ENCODE results near the gene ABCC1. TPM values are rescaled to one million over a fixed set of nuclear protein-coding genes. Genes with fewer than 3 reads are reported as not detected.
"Not testable (repeated sequence)": the region's sequence is repeated elsewhere in the genome, so short reads cannot be mapped to it uniquely, and the experiment has no call there.

The ABCC1 gene
- polyA plus RNA-seq, 3 donors, result 23.9 to 32.2 (median 31.8) TPM

DNA sequence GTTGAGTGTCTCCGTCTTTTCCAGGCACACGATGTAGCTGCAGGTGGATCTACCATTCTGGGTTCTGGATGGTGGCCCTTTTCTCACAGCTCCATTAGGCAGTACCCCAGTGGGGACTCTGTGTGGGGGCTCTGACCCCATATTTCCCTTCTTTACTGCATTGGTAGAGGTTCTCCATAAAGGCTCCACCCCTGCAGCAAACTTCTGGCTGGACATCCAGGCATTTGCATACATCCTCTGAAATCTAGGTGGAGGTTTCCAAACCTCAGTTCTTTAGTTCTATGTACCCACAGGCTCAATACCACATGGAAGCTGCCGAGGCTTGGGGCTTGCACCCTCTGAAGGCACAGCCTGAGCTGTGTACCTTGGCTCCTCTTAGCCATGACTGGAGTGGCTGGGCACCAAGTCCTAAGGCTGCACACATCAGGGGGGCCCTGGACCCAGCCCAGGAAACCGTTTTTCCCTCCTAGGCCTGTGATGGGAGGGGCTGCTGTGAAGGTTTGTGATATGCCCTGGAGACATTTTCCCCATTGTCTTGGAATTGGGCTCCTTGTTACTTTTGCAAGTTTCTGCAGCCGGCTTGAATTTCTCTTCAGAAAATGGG, 14.0 kb downstream of the ABCC1 start:
- no peak for DNase-seq

DNA sequence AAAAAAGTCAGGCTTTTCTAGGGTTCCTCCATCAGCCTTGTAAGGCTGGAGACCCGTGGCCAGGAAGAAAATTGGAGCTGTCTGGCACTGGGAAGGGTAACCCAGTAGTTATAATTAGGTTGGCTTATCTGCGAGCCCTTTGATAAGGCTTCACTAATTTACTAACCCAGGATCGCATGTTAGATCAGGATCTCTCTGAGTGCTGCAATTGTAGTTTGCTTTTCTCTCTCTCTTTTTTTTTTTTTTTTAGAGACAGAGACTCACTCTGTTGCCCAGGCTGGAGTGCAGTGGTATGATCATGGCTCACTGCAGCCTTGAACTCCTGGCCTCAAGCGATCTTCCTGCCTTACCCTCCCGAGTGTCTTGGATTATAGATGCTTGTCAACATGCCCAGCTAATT, 17.0 kb downstream of the ABCC1 start:
- no peak for DNase-seq

DNA sequence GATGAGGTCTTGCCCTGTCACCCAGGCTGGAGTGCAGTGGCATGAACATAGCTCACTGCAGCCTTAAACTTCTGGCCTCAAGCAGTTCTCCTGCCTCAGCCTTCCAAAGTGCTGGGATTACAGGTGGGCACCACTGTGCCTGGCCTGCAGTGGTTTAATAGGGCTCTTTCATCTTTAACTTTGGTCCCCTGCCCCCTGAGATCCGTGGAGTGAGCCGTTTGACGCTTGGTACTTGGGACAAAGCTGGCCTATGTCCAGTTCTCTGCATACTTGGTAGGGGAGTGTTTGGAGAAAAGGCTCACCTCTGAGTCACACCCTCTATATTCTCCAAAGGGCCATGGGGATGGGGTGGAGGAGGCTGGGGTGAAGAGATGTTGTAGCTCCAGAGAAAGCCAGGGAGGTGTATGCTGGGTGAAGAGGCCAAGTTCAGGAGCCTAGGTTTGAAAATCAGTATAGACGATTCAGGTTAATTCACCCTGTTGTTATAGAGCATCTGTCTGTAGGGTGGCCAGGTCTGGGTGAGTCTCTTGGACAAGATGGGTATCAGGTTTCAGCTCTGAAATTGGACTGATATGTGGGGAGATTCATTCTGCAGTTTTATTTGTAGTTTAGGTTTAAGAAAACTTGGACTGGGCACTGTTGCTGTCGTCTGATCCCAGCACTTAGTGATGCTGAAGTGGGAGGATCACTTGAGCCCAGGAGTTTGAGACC, 17.6 kb downstream of the ABCC1 start:
- DNase-seq, result no peak

DNA sequence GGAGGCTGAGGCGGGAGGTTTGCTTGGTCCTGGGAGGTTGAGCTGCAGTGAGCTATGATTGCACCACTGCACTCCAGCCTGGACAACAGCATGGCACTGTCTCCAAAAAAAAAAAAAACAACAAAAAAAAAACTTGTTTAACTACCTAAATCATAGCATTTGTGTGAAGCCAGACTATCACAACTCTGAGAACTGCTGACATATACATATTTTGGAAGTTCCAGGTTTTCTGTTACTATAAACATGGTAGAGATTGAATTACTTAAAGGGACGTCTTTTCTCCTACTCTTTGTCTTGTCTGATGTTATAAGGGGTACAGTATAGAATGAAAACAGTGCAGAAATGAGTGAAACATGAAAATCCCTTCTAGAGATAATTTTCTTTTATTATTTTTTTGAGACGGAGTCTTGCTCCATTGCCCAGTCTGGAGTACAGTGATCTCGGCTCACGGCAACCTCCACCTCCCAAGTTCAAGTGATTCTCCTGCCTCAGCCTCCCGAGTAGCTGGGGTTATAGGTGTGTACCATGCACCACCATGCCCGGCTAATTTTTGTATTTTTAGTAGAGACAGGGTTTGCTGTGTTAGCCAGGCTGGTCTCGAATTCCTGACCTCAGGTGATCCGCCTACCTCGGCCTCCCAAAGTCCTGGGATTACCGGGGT, 18.4 kb downstream of the ABCC1 start:
- no peak for DNase-seq

DNA sequence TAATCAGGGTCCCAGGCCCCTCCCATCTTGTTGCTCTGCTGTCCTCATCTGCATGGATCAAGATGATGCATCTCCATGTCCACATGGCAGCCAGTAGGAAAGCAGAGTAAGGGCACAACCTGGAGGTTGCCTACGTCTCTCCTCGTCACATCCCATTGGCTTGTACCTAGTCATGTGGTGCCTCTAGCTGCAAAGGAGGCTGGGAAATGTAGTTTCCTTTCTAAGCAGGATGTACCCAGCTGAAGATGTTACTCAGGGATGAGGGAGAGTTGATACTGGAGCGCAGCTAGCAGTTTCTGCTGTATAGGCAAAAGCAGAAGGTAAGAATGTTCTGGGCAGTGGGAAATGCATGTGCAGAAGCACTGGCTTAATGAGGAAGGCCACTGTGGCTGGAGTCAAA, 20.8 kb downstream of the ABCC1 start:
- DNase-seq, result no peak

DNA sequence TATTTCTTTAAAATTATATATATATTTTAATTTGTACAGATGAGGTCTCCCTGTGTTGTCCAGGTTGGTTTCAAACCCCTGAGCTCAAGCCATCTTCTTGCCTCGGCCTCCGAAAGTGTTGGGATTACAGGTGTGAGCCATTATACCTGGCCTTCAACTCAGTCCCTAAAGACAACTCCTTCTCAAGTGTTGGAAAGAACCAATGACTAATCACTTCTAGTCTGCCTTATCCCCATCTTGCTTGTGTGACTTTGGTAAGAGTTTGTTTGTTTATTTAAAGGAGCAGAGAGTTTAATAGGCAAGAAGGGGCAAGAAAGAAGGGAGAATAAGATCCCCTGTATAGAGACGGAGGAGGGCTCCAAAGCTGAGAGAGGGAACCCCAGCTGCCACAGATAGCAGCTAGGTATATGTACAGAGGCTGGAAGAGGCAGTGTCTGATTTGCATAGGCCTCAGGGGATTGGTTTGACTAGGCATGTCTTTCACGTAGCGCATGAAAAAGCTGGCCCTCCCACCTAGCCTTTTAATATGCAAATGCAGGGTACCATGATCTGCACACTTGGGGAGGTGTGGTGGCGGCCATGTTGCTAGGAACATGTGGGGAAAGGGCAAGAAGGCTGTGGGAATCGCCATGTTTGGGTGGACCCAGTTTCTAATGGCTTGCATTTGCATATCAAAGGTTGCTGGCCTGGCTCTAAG, 21.5 kb downstream of the ABCC1 start:
- no peak for DNase-seq

DNA sequence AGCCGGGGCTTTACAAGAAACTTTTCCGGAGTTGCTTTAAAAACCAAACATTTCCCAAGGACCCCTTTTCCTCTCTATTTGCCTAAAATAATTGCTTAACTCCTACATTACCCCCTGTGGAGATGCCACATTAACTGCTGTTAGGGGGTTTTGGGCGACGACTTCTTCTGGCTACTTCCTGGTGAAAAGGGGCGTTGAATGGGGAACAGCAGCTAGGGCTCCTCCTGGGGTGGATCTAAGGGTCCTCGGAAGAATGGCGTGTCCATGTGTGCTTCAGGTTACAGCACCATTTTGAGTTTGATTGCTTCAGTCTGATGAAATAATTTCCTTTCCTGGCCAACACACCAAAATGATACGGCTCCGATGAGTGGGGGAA, 22.0 kb downstream of the ABCC1 start:
- DNase-seq, result no peak

DNA sequence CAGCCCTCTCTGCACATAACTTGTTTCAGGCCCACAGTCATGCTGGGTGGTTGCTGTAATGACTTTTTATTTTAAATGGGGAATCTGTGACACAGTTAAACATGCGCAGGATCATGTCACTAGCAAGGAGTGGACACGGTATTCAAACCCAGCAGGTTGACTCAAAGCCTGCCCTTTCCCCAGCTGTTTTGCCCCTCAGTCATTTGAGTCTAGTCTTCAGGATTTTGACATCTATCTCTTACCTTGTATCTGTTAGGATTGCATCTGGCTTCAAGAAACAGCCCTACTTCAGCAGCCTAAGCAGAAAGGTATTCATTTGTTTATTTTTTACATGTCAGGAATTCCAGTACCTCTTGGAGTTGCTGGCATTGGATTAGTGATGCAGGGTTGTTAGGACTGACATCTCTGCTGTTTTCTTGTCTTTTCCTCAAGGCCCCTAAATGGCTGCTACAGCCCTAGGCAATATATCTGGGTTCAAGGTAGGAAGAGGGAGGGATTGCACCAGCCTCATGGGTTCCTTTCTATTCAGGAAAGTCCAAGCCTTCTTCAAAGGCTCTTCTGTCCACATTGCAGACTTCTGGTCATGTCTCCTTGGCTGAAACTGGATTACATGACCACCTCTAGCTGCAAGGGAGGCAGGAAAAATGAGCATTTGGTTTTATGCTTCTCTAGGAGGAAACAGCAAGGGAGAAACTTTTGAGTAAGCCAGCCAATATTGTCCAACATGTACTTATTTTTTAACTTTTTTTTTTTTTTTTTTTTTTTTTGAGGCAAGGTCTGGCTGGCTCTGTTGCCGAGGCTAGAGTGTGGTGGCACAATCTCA, 22.8 kb downstream of the ABCC1 start:
- DNase-seq, result no peak

DNA sequence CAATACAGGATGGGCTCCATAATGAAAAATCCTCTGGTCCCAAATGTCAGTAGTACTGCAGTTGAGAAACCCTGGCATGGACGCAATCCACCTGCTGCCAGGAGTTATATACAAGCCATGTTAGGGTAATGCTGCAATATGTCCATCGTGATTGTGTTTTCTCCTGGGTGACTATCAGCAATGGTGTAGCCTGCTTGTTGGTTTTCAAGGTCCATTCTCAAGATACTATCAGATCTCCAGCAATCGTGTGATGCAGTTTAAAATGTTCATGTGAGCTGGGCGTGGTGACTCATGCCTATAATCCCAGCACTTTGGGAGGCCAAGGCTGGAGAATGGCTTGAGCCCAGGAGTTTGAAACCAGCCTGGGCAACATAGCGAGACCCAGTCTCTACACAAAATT, 24.0 kb downstream of the ABCC1 start:
- DNase-seq, result no peak

DNA sequence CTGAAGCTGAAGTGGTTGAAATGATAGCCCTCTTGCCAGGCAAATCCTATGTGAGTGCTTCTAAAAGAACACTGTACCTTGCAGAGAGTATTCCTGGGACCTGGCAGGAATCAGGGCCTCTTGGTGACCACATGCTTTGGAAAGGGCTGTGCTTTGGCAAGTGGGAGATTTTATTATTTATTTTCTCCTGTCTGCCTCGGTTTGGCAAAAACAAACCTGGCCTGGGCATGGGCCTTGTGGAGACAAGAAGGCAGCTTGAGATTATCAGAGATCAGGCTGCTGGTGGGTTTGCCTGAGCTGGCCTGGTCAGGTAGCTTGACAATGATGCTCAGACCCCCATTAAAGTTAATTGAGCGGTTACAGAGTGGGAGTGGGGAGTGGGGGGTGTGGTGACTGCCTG, 24.6 kb downstream of the ABCC1 start:
- DNase-seq, result no peak

DNA sequence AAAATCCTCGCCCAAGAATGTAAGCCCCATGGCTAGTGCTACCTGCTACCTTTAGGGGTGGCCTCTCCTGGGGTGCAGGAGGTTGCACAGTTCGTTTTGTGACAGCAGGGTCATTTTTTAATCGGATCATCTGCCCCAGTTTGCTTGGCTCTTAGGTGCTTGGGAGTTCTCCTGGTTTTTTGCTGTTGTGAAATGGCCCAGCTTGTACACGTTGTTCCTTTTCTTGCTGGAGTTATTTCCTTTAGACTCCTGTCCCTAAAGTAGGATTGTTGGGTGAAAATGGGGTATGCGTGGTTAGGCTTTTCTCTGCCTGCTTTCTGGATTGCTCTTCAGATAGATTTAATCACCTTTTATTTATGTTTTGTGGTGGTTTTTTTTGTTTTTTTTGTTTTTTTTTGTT, 25.8 kb downstream of the ABCC1 start:
- DNase-seq, result no peak

DNA sequence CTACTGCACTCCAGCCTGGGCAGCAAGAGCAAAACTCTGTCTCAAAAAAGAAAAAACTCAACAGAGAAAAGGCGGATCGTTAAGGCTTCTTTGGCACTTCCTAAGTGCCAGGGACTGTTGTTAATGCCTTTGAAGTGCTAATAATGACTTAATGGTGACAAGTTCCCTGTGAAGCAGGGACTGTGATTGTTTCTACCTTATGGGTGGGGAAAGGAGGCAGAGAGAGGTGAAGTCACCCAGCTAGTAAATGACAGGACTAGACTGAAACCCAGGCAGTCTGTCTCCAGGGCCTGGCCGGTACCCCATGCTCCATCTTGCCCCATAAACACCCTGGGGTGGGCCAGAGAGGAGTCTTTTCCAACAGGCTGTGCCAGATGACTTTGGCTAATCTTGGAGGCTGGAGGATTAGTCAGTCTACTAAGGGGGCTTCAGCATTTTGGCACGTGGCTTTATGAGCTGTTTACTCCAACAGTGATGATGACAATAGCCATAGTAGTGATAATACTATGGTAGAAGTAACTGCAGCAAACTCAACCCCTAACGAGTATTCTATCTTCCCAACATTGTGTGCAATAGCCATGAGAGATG, 26.9 kb downstream of the ABCC1 start:
- no peak for DNase-seq

DNA sequence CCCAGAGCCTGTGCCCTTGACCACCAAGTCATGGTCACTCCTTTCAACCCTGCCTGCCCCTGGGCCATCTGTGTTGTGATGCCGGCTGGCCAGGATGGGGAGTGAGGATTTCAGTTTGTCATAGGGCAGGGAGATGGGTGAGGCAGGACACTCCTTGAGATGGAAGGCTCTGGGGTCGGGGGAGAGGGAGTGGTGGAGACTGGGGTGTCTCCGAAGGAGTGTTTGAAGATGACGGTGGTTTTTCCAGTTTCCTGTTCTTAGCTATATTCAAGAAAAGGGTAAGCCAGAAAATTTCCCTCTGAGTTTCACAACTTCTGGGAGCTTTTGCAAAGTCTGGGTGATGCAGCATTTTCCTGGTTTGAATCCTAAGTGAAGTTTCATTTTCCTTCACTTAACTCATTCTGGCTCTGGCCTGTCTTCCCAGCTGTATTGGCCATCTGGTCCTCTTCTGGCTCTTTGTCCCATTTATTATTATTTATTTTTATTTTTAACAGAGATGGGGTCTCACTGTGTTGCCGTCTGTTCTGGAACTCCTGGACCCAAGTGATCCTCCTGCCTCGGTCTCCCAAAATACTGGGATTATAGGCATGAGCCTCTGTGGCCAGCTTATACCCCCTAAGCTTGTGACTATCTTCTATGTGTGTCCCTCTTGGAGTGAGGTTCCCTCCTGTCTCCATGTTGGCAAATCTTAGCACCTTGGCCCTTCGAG, 27.7 kb downstream of the ABCC1 start:
- no peak for DNase-seq

DNA sequence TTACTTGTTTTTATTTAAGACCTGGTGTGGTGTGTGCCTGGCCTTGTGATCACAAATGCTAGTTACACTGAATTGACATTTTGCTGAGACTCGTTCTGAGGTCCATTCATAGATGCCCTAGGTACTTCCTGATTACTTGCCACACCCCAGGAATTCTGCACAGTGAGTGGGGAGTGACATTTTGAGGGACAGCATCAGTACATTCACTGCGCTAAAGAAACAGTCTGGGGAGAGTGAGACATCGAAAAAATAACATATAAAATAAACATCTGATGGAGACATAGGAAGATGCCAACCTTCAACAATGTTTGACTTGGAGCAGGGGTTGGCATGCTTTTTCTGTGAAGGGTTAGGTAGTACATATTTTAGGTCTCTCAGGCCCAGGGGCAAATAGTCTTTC, 30.4 kb downstream of the ABCC1 start:
- DNase-seq, result no peak

DNA sequence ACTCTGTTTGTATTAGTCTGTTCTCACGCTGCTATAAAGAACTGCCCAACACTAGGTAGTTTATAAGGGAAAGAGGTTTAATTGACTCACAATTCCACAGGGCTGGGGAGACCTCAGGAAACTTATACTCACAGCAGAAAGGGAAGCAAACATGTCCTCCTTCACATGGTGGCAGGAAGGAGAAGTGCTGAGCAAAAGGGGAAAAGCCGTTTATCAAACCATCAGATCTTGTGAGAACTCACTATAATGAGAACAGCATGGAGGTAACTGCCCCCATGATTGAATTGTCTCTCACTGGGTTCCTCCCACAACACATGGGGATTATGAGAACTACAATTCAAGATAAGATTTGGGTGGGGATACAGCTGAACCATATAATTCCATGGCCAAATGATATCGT, 30.9 kb downstream of the ABCC1 start:
- no peak for DNase-seq

DNA sequence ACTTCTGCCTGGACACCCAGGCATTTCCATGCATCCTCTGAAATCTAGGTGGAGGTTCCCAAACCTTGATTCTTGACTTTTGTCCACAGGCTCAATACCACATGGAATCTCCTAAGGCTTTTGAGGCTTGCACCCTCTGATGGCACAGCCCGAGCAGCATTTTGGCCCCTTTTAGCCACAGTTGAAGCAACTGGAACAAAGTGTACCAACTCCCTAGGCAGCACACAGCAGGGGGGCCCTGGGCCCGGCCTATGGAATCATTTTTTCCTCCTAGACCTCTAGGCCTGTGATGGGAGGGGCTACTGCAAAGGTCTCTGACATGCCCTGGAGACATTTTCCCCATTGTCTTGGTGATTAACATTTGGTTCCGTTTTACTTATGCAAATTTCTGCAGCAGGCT, 32.0 kb downstream of the ABCC1 start:
- no peak for DNase-seq

DNA sequence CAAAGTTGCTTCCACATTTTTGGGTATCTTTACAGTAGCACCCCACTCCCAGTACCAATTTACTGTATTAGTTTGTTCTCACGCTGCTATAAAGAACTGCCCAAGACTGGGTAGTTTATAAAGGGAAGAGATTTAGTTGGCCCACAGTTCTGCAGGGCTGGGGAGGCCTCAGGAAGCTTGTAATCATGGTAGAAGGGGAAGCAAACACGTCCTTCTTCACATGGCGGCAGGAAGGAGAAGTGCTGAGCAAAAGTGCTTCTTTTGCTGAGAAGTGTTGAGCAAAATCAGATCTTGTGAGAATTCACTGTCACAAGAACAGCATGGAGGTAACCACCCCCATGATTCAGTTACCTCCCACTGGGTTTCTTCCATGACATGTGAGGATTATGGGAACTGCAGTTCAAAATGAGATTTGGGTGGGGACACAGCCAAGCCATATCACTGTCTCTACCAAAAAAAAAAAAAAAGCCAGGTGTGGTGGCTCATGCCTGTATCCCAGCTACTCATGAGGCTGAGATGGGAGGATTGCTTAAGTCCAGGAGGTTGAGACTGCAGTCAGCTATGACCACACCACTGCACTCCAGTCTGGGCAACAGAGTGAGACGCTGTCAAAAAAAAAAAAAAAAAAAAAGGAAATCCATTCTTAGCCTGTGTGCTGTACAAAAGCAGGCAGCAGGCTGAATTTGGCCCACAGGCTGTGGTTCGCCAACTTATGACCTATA, 32.9 kb downstream of the ABCC1 start:
- not testable (repeated sequence) for DNase-seq

DNA sequence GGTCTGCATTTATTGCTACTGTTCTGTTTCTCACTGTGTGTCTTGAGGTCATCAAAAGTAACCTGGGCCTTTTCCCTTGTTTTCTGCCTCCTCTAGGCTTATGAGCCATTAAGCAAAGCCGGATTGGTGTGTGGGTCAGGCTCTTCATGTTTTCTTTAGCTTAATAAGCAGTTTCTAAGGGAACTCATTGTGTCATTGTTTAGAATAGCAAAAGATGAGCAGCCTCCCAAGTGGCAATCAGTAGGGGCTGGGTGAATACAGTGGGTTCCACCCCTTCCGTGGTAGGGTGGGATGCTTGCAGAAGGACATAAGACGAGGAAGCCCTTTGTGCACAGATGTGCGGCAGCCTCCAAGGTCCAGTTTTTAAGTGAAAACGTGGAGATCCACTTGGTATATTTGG, 34.5 kb downstream of the ABCC1 start:
- no peak for DNase-seq

DNA sequence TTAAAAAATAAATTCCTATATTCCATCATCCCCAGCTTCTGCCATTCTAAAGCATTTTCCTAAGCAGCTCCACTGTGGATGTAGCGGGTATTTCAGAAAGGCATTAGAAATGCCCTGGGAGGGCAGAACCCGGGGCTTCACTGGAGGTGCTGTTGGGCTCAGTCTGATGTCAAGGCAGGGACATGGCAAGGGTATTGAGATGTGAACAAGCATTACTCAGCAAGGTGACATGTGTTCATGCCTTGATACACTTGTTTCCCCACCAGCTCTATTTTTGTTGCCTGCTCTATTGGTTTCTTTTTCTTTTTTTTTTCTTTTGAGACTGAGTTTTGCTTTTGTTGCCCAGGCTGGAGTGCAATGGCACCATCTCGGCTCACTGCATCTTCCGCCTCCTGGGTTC, 35.7 kb downstream of the ABCC1 start:
- DNase-seq, result no peak

DNA sequence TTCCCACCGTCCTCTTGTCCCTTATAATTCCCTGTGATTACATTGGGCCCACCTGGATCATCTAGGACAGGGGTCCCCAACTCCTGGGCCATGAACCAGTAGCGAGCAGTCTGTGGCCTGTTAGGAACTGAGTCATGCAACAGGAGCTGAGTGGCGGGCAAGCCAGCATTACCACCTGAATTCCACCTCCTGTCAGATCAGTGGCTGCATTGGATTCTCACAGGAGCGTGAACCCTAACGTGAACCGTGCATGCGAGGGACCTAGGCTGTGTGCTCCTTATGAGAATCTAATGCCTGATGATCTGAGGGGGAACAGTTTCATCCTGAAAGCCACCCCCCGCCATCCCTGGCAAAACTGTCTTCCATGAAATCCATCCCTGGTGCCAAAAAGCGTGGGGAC, 36.8 kb downstream of the ABCC1 start:
- no peak for DNase-seq

Measured in renal pelvis (tissue), 4 donors.